Neural progenitor cell (in vitro differentiated cells): Measurements from ENCODE around the gene HLA-E. TPM values are rescaled to one million over a fixed set of nuclear protein-coding genes. Genes with fewer than 3 reads are reported as not detected.

ENCODE experiments used
- DNase-seq: peaks from one replicate; pipeline ENCODE4 v3.0.0-alpha.2; 2016; ENCODE audit warnings: low spot score
- H2AFZ ChIP-seq: fragments of 200-600 bp; sonication (generic); replicated peaks from 2 replicates; pipeline ENCODE4 v1.6.1; 2016; ENCODE audit warnings: antibody characterized with exemption
- H3F3A ChIP-seq: fragments of 200-600 bp; sonication (generic); 2 replicates; pipeline ENCODE4 v1.6.1; 2016; ENCODE audit warnings: antibody characterized with exemption, low read depth
- H3K27ac ChIP-seq: fragments of 200-600 bp; sonication (generic); 2 replicates; pipeline ENCODE4 v1.5.1; 2016; ENCODE audit warnings: mild to moderate bottlenecking
- H3K27me3 ChIP-seq: fragments of 200-600 bp; sonication (generic); 2 replicates; pipeline ENCODE4 v1.6.1; 2016; ENCODE audit warnings: mild to moderate bottlenecking, moderate library complexity
- H3K36me3 ChIP-seq: fragments of 200-600 bp; sonication (generic); 2 replicates; pipeline ENCODE4 v1.5.1; 2016
- H3K4me1 ChIP-seq: fragments of 200-600 bp; sonication (generic); 2 replicates; pipeline ENCODE4 v1.6.1; 2016; ENCODE audit warnings: mixed run types
- H3K4me2 ChIP-seq: fragments of 200-600 bp; sonication (generic); 2 replicates; pipeline ENCODE4 v1.6.1; 2016
- H3K4me3 ChIP-seq: fragments of 200-600 bp; sonication (generic); 2 replicates; pipeline ENCODE4 v1.5.1; 2016
- H3K79me2 ChIP-seq: fragments of 200-600 bp; sonication (generic); 2 replicates; pipeline ENCODE4 v1.6.1; 2016; ENCODE audit warnings: low read depth
- H3K9ac ChIP-seq: fragments of 200-600 bp; sonication (generic); 2 replicates; pipeline ENCODE4 v1.6.1; 2016
- H3K9me3 ChIP-seq: fragments of 200-600 bp; sonication (generic); 2 replicates; pipeline ENCODE4 v1.5.1; 2016; ENCODE audit warnings: low read depth
- H4K20me1 ChIP-seq: fragments of 200-600 bp; sonication (generic); 2 replicates; pipeline ENCODE4 v1.6.1; 2016; ENCODE audit warnings: low read depth
- H3K27ac Mint-ChIP-seq: 3 replicates; pipeline ENCODE4 v1.8.0; 2021; ENCODE audit warnings: mixed read lengths
- H3K27me3 Mint-ChIP-seq: 2 replicates; pipeline ENCODE4 v1.8.0; 2022; ENCODE audit warnings: low read depth, mild to moderate bottlenecking, inconsistent platforms, moderate library complexity, mixed read lengths; ENCODE audit not compliant: insufficient read depth
- H3K36me3 Mint-ChIP-seq: 3 replicates; pipeline ENCODE4 v1.8.0; 2021; ENCODE audit warnings: mixed read lengths
- H3K4me1 Mint-ChIP-seq: 3 replicates; pipeline ENCODE4 v1.8.0; 2021; ENCODE audit warnings: mixed read lengths
- H3K4me3 Mint-ChIP-seq: 3 replicates; pipeline ENCODE4 v1.8.0; 2021; ENCODE audit warnings: mild to moderate bottlenecking, moderate library complexity, mixed read lengths
- H3K9me3 Mint-ChIP-seq: 3 replicates; pipeline ENCODE4 v1.8.0; 2020; ENCODE audit warnings: mixed read lengths
- CTCF ChIP-seq: fragments of 200-600 bp; sonication (generic); IDR thresholded peaks from 2 replicates; pipeline ENCODE4 v1.5.1; 2017; ENCODE audit warnings: antibody characterized with exemption, mild to moderate bottlenecking
- EZH2 ChIP-seq: fragments of 200-600 bp; sonication (generic); IDR thresholded peaks from 2 replicates; pipeline ENCODE4 v1.6.1; 2017; ENCODE audit warnings: antibody characterized with exemption, mild to moderate bottlenecking, moderate library complexity
- EZH2phosphoT487 ChIP-seq: fragments of 200-600 bp; sonication (generic); IDR thresholded peaks from 2 replicates; pipeline ENCODE4 v1.6.1; 2017; ENCODE audit warnings: antibody characterized with exemption
- total RNA-seq: library from RNA; depleted of rRNA; stranded (reverse); fragments of >200 nt; gene quantifications from 2 replicates; pipeline ENCODE4 v1.2.3, GENCODE V29; 2015; ENCODE audit warnings: low replicate concordance

Gene HLA-E
- total RNA-seq, 1 donor from 2014 or later: 24.8 TPM

- no peaks in the 10 kb centered on the region for H3K36me3 Mint-ChIP-seq
- peaks cover 11% of the 10 kb centered on the region for H3K4me1 ChIP-seq
- no peaks in the 10 kb centered on the region for H3K36me3 ChIP-seq
- H4K20me1 ChIP-seq: no peaks in the 10 kb centered on the region
- H3K27ac Mint-ChIP-seq: no peak overlapping the region
- H3K4me3 Mint-ChIP-seq: no peak overlapping the region
- H3K9me3 ChIP-seq: no peaks in the 10 kb centered on the region
- H3K27me3 ChIP-seq: no peaks in the 10 kb centered on the region
- H2AFZ ChIP-seq: peak overlapping the region; percentile 80
- no peak for DNase-seq
- no peak overlapping the region for H3K27ac ChIP-seq
- no peaks in the 10 kb centered on the region for H3K79me2 ChIP-seq
- no peak overlapping the region for H3K4me3 ChIP-seq
- H3K9ac ChIP-seq: no peak overlapping the region
- H3F3A ChIP-seq: peaks cover 20% of the 10 kb centered on the region
- TF ChIP-seq CTCF (no peak), EZH2 (no peak), EZH2phosphoT487 (no peak)
- no peaks in the 10 kb centered on the region for H3K9me3 Mint-ChIP-seq
- H3K4me2 ChIP-seq: peak overlapping the region; percentile 17
- H3K27me3 Mint-ChIP-seq: peaks cover 5% of the 10 kb centered on the region
- peaks cover 6% of the 10 kb centered on the region for H3K4me1 Mint-ChIP-seq
Measured at GRCh38 chr6:30510419-30511168, 21.3 kb downstream of the HLA-E start.

DNA sequence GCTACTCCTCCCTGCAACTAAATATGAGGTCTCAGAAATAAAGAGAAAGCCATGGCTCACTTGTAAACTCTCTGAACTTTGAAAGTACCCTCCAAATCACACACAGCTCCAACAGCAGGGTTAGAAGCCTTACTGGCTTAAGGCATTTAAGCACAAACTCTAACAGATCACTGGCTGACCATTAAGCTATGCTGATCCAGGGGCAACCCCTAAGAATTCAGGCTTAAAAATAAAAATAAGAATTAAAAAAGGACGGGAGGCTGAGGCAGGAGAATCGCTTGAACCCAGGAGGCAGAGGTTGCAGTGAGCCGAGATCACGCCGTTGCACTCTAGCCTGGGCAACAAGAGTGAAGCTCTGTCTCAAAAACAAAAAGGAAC lies 21.8 kb downstream of the HLA-E start:
- Mint-ChIP-seq H3K4me3 (no peak overlapping the region), H3K27ac (no peak overlapping the region), H3K4me1 (peaks cover 6% of the 10 kb centered on the region), H3K27me3 (peaks cover 5% of the 10 kb centered on the region), H3K9me3 (no peaks in the 10 kb centered on the region), H3K36me3 (no peaks in the 10 kb centered on the region)
- Histone ChIP-seq H3K4me1 (peaks cover 11% of the 10 kb centered on the region), H3K79me2 (no peaks in the 10 kb centered on the region), H3K4me3 (no peak overlapping the region), H3K4me2 (peak overlapping the region; percentile 17), H3K27me3 (no peaks in the 10 kb centered on the region), H2AFZ (peak overlapping the region; percentile 80), H3K36me3 (no peaks in the 10 kb centered on the region), H3K9me3 (no peaks in the 10 kb centered on the region), H3K27ac (no peak overlapping the region), H3K9ac (no peak overlapping the region), H3F3A (peaks cover 26% of the 10 kb centered on the region), H4K20me1 (no peaks in the 10 kb centered on the region)
- DNase-seq: no peak
- no peak for TF ChIP-seq EZH2phosphoT487
- TF ChIP-seq CTCF: no peak

GRCh38 chr6:30513451-30513850 lies 24.1 kb downstream of the HLA-E start:
- no peak for DNase-seq
- Histone ChIP-seq H3K27ac (no peak overlapping the region), H3K4me3 (no peak overlapping the region), H3K9ac (no peak overlapping the region), H3K4me1 (peaks cover 11% of the 10 kb centered on the region), H3K36me3 (no peaks in the 10 kb centered on the region), H3K9me3 (no peaks in the 10 kb centered on the region), H3F3A (peaks cover 33% of the 10 kb centered on the region), H3K27me3 (no peaks in the 10 kb centered on the region), H3K79me2 (no peaks in the 10 kb centered on the region), H4K20me1 (no peaks in the 10 kb centered on the region), H2AFZ (no peak overlapping the region), H3K4me2 (no peak overlapping the region)
- TF ChIP-seq EZH2: no peak
- no peak for TF ChIP-seq CTCF
- TF ChIP-seq EZH2phosphoT487: no peak
- Mint-ChIP-seq H3K27me3 (peaks cover 3% of the 10 kb centered on the region), H3K4me3 (no peak overlapping the region), H3K4me1 (peaks cover 6% of the 10 kb centered on the region), H3K36me3 (no peaks in the 10 kb centered on the region), H3K27ac (no peak overlapping the region), H3K9me3 (peaks cover 2% of the 10 kb centered on the region)
